GM15510 (cell line): ENCODE measurements around the gene DENND4C.

ENCODE experiments used
- POLR2A ChIP-seq: IDR thresholded peaks from 3 replicates; pipeline ENCODE4 v1.6.1; 2011; ENCODE audit warnings: borderline replicate concordance; ENCODE audit not compliant: insufficient read length; ENCODE audit errors: extremely low read depth

DENND4C gene

GRCh38 chr9:19379697-19380046, 149.2 kb downstream of the DENND4C start:
- no peak for TF ChIP-seq POLR2A

- no peak for TF ChIP-seq POLR2A
These were observed 150.3 kb downstream of the DENND4C start for GRCh38 chr9:19380826-19381075.

GRCh38 chr9:19381656-19382055, 151.2 kb downstream of the DENND4C start:
- no peak for TF ChIP-seq POLR2A

GRCh38 chr9:19385786-19386501, 155.5 kb downstream of the DENND4C start:
- TF ChIP-seq POLR2A, result no peak

DNA sequence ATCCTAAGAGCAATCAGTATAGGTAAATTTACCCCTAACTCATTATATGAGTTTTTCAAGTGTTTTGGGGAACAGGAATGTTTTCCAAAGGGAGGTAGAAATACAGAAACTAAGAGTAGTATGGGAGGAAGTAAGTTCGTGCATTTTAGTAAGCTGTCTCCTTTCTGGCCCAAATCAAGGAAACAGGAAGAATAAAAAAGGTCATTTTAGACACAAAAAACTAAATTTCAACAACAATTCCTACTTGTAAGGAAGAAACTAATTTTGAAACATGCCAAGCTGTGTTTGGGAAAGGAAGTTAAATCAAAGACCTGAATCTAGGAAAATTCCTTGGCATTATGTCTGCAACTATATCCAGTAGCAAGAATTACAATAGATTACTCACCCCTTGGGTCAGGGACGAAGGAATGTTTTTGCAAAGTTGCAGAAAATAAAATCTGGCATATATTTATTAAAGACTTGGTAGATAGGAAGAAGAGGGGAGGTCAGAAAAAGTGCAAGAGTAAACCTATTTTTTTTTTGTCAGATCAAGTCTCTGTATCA, 156.1 kb downstream of the DENND4C start:
- no peak for TF ChIP-seq POLR2A

GRCh38 chr9:19387317-19387716, 156.8 kb downstream of the DENND4C start:
- TF ChIP-seq POLR2A, result no peak

- no peak for TF ChIP-seq POLR2A
These were observed 167.4 kb downstream of the DENND4C start for GRCh38 chr9:19397845-19398244.

GRCh38 chr9:19404283-19405075, 174.0 kb downstream of the DENND4C start:
- TF ChIP-seq POLR2A, result no peak

- TF ChIP-seq POLR2A, result no peak
These were observed 175.3 kb downstream of the DENND4C start for GRCh38 chr9:19405771-19406170.

DNA sequence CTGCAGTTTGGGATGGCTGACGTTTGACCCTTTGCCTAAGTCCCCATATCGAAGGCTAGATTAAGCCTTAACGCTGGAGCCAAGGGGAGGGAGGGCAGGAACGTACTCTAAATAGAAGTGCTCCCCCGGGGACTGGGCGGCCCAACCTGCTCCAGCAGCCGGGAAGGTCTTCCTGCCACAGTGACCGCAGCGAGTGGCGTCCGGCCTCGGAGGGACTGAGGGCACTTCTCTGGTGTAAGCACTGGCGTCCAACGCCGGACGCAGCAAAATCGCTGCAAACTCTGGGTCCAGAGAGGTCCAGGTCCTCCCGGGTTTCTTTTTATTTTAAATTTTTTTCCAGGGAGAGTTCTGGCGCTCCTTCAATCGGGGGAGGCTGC, 177.8 kb downstream of the DENND4C start:
- no peak for TF ChIP-seq POLR2A

GRCh38 chr9:19408693-19409400, 178.4 kb downstream of the DENND4C start, which contains the start of gene ACER2:
Gene ACER2, plus strand, starts transcription at chr9:19409009. Its CDS starts 76 bp downstream, at chr9:19409085.
- TF ChIP-seq POLR2A, result peak; percentile 85

GRCh38 chr9:19409401-19410194, 179.1 kb downstream of the DENND4C start:
- no peak for TF ChIP-seq POLR2A

DNA sequence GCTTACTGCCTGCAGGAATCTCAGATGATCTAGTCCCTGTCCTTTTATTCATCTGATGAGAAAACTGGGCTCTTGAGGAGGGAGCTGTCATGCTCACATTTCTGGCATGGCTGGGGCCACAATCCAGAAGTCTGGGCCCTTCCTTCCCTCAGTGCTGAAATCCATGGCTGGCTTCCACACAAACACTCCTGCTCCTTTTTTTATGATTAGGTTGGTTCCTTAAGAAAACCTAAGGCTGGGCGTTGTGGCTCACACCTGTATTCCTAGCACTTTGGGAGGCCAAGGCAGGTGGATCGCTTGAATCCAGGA, 179.7 kb downstream of the DENND4C start:
- TF ChIP-seq POLR2A, result no peak

GRCh38 chr9:19410594-19410993, 180.1 kb downstream of the DENND4C start:
- TF ChIP-seq POLR2A, result no peak

- TF ChIP-seq POLR2A, result no peak
These were observed 180.8 kb downstream of the DENND4C start for GRCh38 chr9:19411316-19411715.

- TF ChIP-seq POLR2A, result no peak
These were observed 185.7 kb downstream of the DENND4C start for GRCh38 chr9:19416143-19416542.

GRCh38 chr9:19420877-19421276, 190.4 kb downstream of the DENND4C start:
- TF ChIP-seq POLR2A, result no peak
